Neuronal stem cell (in vitro differentiated cells): ENCODE measurements around the gene CSPG5.

Experiments
- DNase-seq: peaks from one replicate; pipeline ENCODE4 v3.0.0-alpha.2; 2013; ENCODE audit warnings: low spot score
- H2AFZ ChIP-seq: one replicate; pipeline ENCODE4 v1.6.1; 2013; ENCODE audit warnings: mild to moderate bottlenecking, low read length, inconsistent platforms
- H2AK5ac ChIP-seq: 2 replicates; pipeline ENCODE4 v1.6.1; 2013; ENCODE audit warnings: low read depth, mild to moderate bottlenecking, inconsistent platforms, low read length, moderate library complexity, mixed read lengths
- H2BK120ac ChIP-seq: 2 replicates; pipeline ENCODE4 v1.6.1; 2013; ENCODE audit warnings: low read depth, mild to moderate bottlenecking, inconsistent platforms, low read length, moderate library complexity, mixed read lengths
- H2BK12ac ChIP-seq: one replicate; pipeline ENCODE4 v1.6.1; 2013; ENCODE audit warnings: low read length, inconsistent platforms
- H2BK15ac ChIP-seq: 2 replicates; pipeline ENCODE4 v1.6.1; 2013; ENCODE audit warnings: mild to moderate bottlenecking, low read length, inconsistent platforms, mixed read lengths
- H2BK5ac ChIP-seq: one replicate; pipeline ENCODE4 v1.6.1; 2013; ENCODE audit warnings: inconsistent platforms, mild to moderate bottlenecking, low read length, moderate library complexity
- H3K14ac ChIP-seq: one replicate; pipeline ENCODE4 v1.6.1; 2013; ENCODE audit warnings: low read length, inconsistent platforms
- H3K18ac ChIP-seq: 2 replicates; pipeline ENCODE4 v1.6.1; 2013; ENCODE audit warnings: low read length, inconsistent platforms
- H3K23ac ChIP-seq: 2 replicates; pipeline ENCODE4 v1.6.1; 2013; ENCODE audit warnings: low read depth, mild to moderate bottlenecking, mixed read lengths, low read length, inconsistent platforms; ENCODE audit not compliant: poor library complexity
- H3K27ac ChIP-seq: replicated peaks from 3 replicates; pipeline ENCODE4 v1.5.1; 2013; ENCODE audit warnings: low read length, inconsistent platforms
- H3K27me3 ChIP-seq, 3 experiments: 2 replicates each; pipeline ENCODE4 v1.6.1; 2013; ENCODE audit warnings: low read length in 3 of 3, mild to moderate bottlenecking in 2 of 3, inconsistent platforms in 1 of 3, low read depth in 1 of 3, mixed read lengths in 1 of 3, moderate library complexity in 1 of 3; ENCODE audit not compliant: control insufficient read depth in 3 of 3, insufficient read depth in 3 of 3
- H3K36me3 ChIP-seq, 2 donors: replicated peaks in 1 of 2; 2 replicates each; pipeline ENCODE4 v1.6.1; 2013; ENCODE audit warnings: low read length in 2 of 2; ENCODE audit not compliant: control insufficient read depth in 2 of 2, insufficient read depth in 2 of 2
- H3K4ac ChIP-seq: 2 replicates; pipeline ENCODE4 v1.6.1; 2013; ENCODE audit warnings: inconsistent platforms, mild to moderate bottlenecking, low read length, moderate library complexity
- H3K4me1 ChIP-seq, 2 donors: 1 replicate in 1 of 2; 2 replicates in 1 of 2; pipeline ENCODE4 v1.6.1; 2013; ENCODE audit warnings: low read length in 2 of 2, low read depth in 1 of 2; ENCODE audit not compliant: control insufficient read depth in 2 of 2, insufficient read depth in 1 of 2
- H3K4me2 ChIP-seq: one replicate; pipeline ENCODE4 v1.6.1; 2013; ENCODE audit warnings: mild to moderate bottlenecking, low read length, inconsistent platforms; ENCODE audit not compliant: insufficient read depth, poor library complexity, severe bottlenecking
- H3K4me3 ChIP-seq, 2 donors: 2 replicates each; pipeline ENCODE4 v1.5.1; 2013; ENCODE audit warnings: low read length in 2 of 2, mild to moderate bottlenecking in 2 of 2, inconsistent platforms in 1 of 2, moderate library complexity in 1 of 2
- H3K79me1 ChIP-seq: one replicate; pipeline ENCODE4 v1.6.1; 2013; ENCODE audit warnings: low read depth, mild to moderate bottlenecking, inconsistent platforms, low read length, moderate library complexity
- H3K9ac ChIP-seq: one replicate; pipeline ENCODE4 v1.6.1; 2013; ENCODE audit warnings: mild to moderate bottlenecking, low read depth, low read length, inconsistent platforms; ENCODE audit not compliant: poor library complexity
- H3K9me3 ChIP-seq, 2 donors: replicated peaks in 1 of 2; 2 replicates each; pipeline versions ENCODE3 to v1.6.1; 2013; ENCODE audit warnings: low read length in 2 of 2, mild to moderate bottlenecking in 2 of 2, inconsistent platforms in 1 of 2, low read depth in 1 of 2, mixed read lengths in 1 of 2, moderate library complexity in 1 of 2; ENCODE audit not compliant: control insufficient read depth in 2 of 2, insufficient read depth in 1 of 2
- H4K8ac ChIP-seq: one replicate; pipeline ENCODE4 v1.6.1; 2013; ENCODE audit warnings: low read depth, mild to moderate bottlenecking, inconsistent platforms, low read length, moderate library complexity
- H4K91ac ChIP-seq: one replicate; pipeline ENCODE4 v1.6.1; 2013; ENCODE audit warnings: low read length, low read depth, mild to moderate bottlenecking, inconsistent platforms; ENCODE audit not compliant: poor library complexity
- WGBS, 2 donors: extraction: QIAGEN DNeasy Blood & Tissue Kit; methylation state at CpG; one replicate each; pipeline ENCODE4 v1.1.7; 2013; ENCODE audit warnings: missing lambda C conversion rate in 2 of 2, mixed read lengths in 1 of 2; ENCODE audit not compliant: insufficient read length in 2 of 2, insufficient replicate concordance in 1 of 2; ENCODE audit errors: extremely low coverage in 2 of 2; 5-methylcytosine and 5-hydroxymethylcytosine counted together

The CSPG5 gene

GRCh38 chr3:47542471-47543173, 36.0 kb downstream of the CSPG5 start:
- Histone ChIP-seq H3K36me3 (no peaks in the 10 kb centered on the region), H3K79me1 (no peaks in the 10 kb centered on the region), H2BK5ac (no peak overlapping the region), H2AFZ (peak overlapping the region; percentile 83), H3K18ac (peak overlapping the region; percentile 66), H3K4me2 (no peak overlapping the region), H3K23ac (no peak overlapping the region), H2BK12ac (peak overlapping the region; percentile 86), H3K9ac (no peak overlapping the region), H4K91ac (no peak overlapping the region), H2BK120ac (no peak overlapping the region), H3K14ac (no peak overlapping the region), H3K27ac (no peak overlapping the region), H3K4me3 (no peak overlapping the region), H3K9me3 (no peaks in the 10 kb centered on the region), H3K4me1 (peaks cover 2 to 9% of the 10 kb centered on the region in 2 donors), H2BK15ac (no peak overlapping the region), H3K27me3 (no peaks in the 10 kb centered on the region), H3K4ac (no peak overlapping the region), H4K8ac (no peak overlapping the region), H2AK5ac (peak overlapping the region; percentile 32)
- no peak for DNase-seq
- no CpG with 5 or more reads among the region's 21 CpGs for WGBS, 2 donors

- H3K27me3 ChIP-seq, result no peaks in the 10 kb centered on the region
- H3K9me3 ChIP-seq, result no peaks in the 10 kb centered on the region
- H2BK5ac ChIP-seq, result no peak overlapping the region
- no peak overlapping the region for H3K9ac ChIP-seq
- no peak overlapping the region for H2BK12ac ChIP-seq
- no peak overlapping the region for H4K91ac ChIP-seq
- no peak overlapping the region for H3K4me3 ChIP-seq
- no peaks in the 10 kb centered on the region for H3K36me3 ChIP-seq
- H3K4me1 ChIP-seq, result peaks cover 9 to 14% of the 10 kb centered on the region in 2 donors
- H2BK15ac ChIP-seq, result peak overlapping the region; percentile 79
- no peak overlapping the region for H3K23ac ChIP-seq
- no peak overlapping the region for H3K4ac ChIP-seq
- H3K4me2 ChIP-seq, result no peak overlapping the region
- H3K14ac ChIP-seq, result no peak overlapping the region
- H2BK120ac ChIP-seq, result no peak overlapping the region
- no peak overlapping the region for H4K8ac ChIP-seq
- H3K18ac ChIP-seq, result no peak overlapping the region
- no CpG with 5 or more reads among the region's 6 CpGs for WGBS, 2 donors
- H2AFZ ChIP-seq, result no peak overlapping the region
- no peak overlapping the region for H3K27ac ChIP-seq
- H3K79me1 ChIP-seq, result no peaks in the 10 kb centered on the region
- H2AK5ac ChIP-seq, result peak overlapping the region; percentile 32
- no peak for DNase-seq
Measured at GRCh38 chr3:47541583-47542108, 37.0 kb downstream of the CSPG5 start.

- Histone ChIP-seq H3K27me3 (no peaks in the 10 kb centered on the region), H3K18ac (no peak overlapping the region), H2BK120ac (no peak overlapping the region), H3K9me3 (no peaks in the 10 kb centered on the region), H3K4ac (no peak overlapping the region), H3K79me1 (no peaks in the 10 kb centered on the region), H3K4me2 (no peak overlapping the region), H2BK15ac (peak overlapping the region; percentile 30), H4K91ac (no peak overlapping the region), H3K4me3 (no peak overlapping the region), H3K14ac (no peak overlapping the region), H2AK5ac (no peak overlapping the region), H4K8ac (no peak overlapping the region), H2BK5ac (no peak overlapping the region), H3K4me1 (peaks cover 9 to 22% of the 10 kb centered on the region in 2 donors), H2AFZ (no peak overlapping the region), H3K27ac (no peak overlapping the region), H2BK12ac (no peak overlapping the region), H3K9ac (no peak overlapping the region), H3K36me3 (no peaks in the 10 kb centered on the region), H3K23ac (no peak overlapping the region)
- no peak for DNase-seq
- WGBS, 2 donors, result no CpG with 5 or more reads among the region's 4 CpGs
Measured at GRCh38 chr3:47540281-47540680, 38.4 kb downstream of the CSPG5 start.

GRCh38 chr3:47536967-47537366, 41.7 kb downstream of the CSPG5 start:
- Histone ChIP-seq H3K14ac (no peak overlapping the region), H3K4ac (no peak overlapping the region), H2AFZ (peak overlapping the region; percentile 80), H2BK120ac (peak overlapping the region; percentile 92), H2BK12ac (peak overlapping the region; percentile 3), H2BK15ac (peak overlapping the region; percentile 91), H4K8ac (no peak overlapping the region), H3K4me3 (no peak overlapping the region), H3K9ac (no peak overlapping the region), H2BK5ac (no peak overlapping the region), H4K91ac (no peak overlapping the region), H3K79me1 (no peaks in the 10 kb centered on the region), H3K27me3 (no peaks in the 10 kb centered on the region), H3K23ac (no peak overlapping the region), H3K27ac (no peak overlapping the region), H3K4me2 (no peak overlapping the region), H3K18ac (peak overlapping the region; percentile 95), H2AK5ac (peak overlapping the region; percentile 82), H3K4me1 (peaks cover 7 to 16% of the 10 kb centered on the region in 2 donors), H3K36me3 (no peaks in the 10 kb centered on the region), H3K9me3 (peaks cover 0 to 2% of the 10 kb centered on the region in 2 donors)
- no peak for DNase-seq
- WGBS, 2 donors, result no CpG with 5 or more reads among the region's 6 CpGs
